Measurements from ENCODE around the gene ETV3.

GRCh38 chr1:157096881-157097280 is 41.3 kb downstream of the ETV3 start:
- TF ChIP-seq CTCF (IDR thresholded peaks at IDR 0.05) (no peak), EZH2 (IDR thresholded peaks at IDR 0.05) (no peak), EZH2phosphoT487 (IDR thresholded peaks at IDR 0.05) (no peak)
